ENCODE data around the gene CAVIN3. TPM values are rescaled to one million over a fixed set of nuclear protein-coding genes. Genes with fewer than 3 reads are reported as not detected.

Gene CAVIN3
- total and polyA plus RNA-seq, 2 experiments from 2014 or later: 33.2 to 34.2 TPM

- peaks cover 23% of the 10 kb centered on the region for H3K4me1 ChIP-seq (ENCODE audit: insufficient read depth)
- no peak overlapping the region for H3K4me3 ChIP-seq
- H4K20me1 ChIP-seq (replicated peaks; ENCODE audit: insufficient read depth): no peaks in the 10 kb centered on the region
- H3K27me3 ChIP-seq (ENCODE audit: insufficient read depth): no peaks in the 10 kb centered on the region
- no peaks in the 10 kb centered on the region for H3F3A ChIP-seq (replicated peaks; ENCODE audit: low read depth)
- ATAC-seq (no peak), DNase-seq (ENCODE audit: low spot score) (no peak)
- no peaks in the 10 kb centered on the region for H3K27me3 Mint-ChIP-seq (ENCODE audit: insufficient read depth, low read depth, poor library complexity)
- H3K79me2 ChIP-seq (replicated peaks; ENCODE audit: insufficient read depth): no peaks in the 10 kb centered on the region
- H3K27ac ChIP-seq (ENCODE audit: low read depth): no peak overlapping the region
- no peak for TF ChIP-seq ZNF114 (CRISPR knock-in tag; IDR thresholded peaks at IDR 0.05)
- no peak for TF ChIP-seq CTCF (conservative IDR thresholded peaks at IDR 0.05; ENCODE audit: low read depth in 2 of 2)
- TF ChIP-seq STAT1 (IDR thresholded peaks at IDR 0.05; ENCODE audit: unreplicated experiment): no peak
- no peak for TF ChIP-seq JUNB (IDR thresholded peaks at IDR 0.05; ENCODE audit: unreplicated experiment)
- no peak for TF ChIP-seq ZNF331 (CRISPR knock-in tag; IDR thresholded peaks at IDR 0.05; ENCODE audit: low read depth)
- TF ChIP-seq ZNF462 (CRISPR knock-in tag; IDR thresholded peaks at IDR 0.05): no peak
- no peak for TF ChIP-seq REST (IDR thresholded peaks at IDR 0.05; ENCODE audit: unreplicated experiment)
- no peak for TF ChIP-seq NANOG (IDR thresholded peaks at IDR 0.05; ENCODE audit: borderline replicate concordance)
- no peak overlapping the region for H3K4me3 Mint-ChIP-seq
- no peak overlapping the region for H2AFZ ChIP-seq
- H3K4me2 ChIP-seq: no peak overlapping the region
- H3K9me3 Mint-ChIP-seq: no peaks in the 10 kb centered on the region
- H3K27ac Mint-ChIP-seq: no peak overlapping the region
- 0 out of 2 replicates have a peak, but pooled peaks cover 3% of the 10 kb centered on the region for H3K9me2 ChIP-seq (ENCODE audit: insufficient read depth)
- no peaks in the 10 kb centered on the region for H3K36me3 ChIP-seq (ENCODE audit: insufficient read depth)
- peaks cover 2% of the 10 kb centered on the region; the same call in 1 of the 3 replicates for H3K36me3 Mint-ChIP-seq (ENCODE audit: low read depth)
- peaks cover 19% of the 10 kb centered on the region; the same call in 2 of the 3 replicates for H3K4me1 Mint-ChIP-seq
Observed at GRCh38 chr11:6332066-6332465, 11.8 kb upstream of the CAVIN3 start.
